CD4-positive, alpha-beta T cell treated with Interleukin-1 beta for 1 hour (primary cell): ENCODE results near the gene SS18.

ENCODE experiments used
- DNase-seq, 2 donors: peaks; one replicate each; pipeline ENCODE4 v3.0.0-alpha.2; 2020 to 2022

The SS18 gene

GRCh38 chr18:25992566-25992965 is 97.8 kb downstream of the SS18 start:
- DNase-seq, result no peak

GRCh38 chr18:25990473-25990872 is 99.9 kb downstream of the SS18 start:
- no peak for DNase-seq

GRCh38 chr18:25985707-25986394 is 104.6 kb downstream of the SS18 start:
- no peak for DNase-seq

DNA sequence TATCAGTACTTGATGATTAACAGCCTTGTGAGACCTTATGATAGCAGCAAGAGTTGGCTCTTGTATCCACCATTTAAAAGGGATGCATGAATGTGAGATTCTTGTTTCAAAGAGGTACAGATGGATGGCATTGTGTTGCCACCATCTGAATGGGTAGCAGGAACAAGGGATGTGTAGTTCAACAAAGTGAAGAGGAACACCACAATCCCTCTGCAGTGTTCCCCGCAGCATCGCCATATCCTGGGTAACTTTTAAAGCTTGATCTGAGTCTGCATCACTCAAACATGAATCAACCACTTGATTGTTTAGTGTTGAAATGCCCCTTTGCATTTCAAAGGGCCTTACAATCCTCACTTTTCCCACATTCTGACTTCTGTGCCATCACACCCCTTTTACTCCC is 106.7 kb downstream of the SS18 start:
- DNase-seq, result no peak

- no peak for DNase-seq
Observed at GRCh38 chr18:25982961-25983360, 107.5 kb downstream of the SS18 start.

DNA sequence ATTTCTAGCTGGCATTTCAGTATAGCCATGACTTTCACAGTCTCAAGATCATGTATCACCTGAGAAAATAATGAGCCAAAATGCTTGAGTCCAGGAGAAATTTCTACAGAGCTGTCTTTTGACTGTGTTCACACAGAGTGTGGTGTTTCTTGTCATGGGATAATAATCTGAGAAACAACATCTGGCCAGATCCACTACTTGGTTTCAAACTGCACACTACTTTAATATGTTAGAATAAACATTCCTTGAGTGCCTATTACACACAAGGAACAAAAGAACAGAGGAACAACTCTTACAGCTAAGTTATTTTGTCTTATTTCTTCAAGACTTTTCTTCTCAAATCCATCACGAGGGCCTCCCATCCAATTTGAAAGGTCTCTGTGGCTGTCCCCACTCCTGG is 108.3 kb downstream of the SS18 start:
- no peak for DNase-seq

GRCh38 chr18:25979369-25980040 is 110.9 kb downstream of the SS18 start:
- DNase-seq, result no peak

DNA sequence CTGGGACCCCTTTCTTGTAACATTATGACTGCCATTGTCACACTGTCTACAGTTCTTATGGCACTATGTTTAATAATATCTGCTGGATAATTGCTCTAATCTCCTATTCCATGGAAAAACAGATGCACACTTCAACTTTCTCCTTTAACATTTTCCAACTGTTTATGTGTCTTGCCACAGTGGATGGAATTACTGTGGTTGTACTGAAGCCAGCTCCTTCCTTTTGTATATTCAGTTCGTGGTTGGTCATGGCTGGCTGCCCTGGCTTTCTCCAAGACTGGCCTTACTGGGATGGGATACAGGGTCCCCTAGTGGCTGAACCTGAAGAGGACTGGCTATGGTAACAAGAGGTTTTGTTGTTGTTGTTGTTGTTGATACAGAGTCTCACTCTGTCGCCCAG is 113.9 kb downstream of the SS18 start:
- DNase-seq, result no peak

GRCh38 chr18:25974630-25975077 is 115.8 kb downstream of the SS18 start:
- no peak for DNase-seq
